HAP-1 (cell line): ENCODE results near the gene ARHGAP18.

Experiments used
- DNase-seq, 2 experiments: peaks; one replicate each; pipeline ENCODE4 v3.0.0-alpha.2; 2016 to 2020; ENCODE audit warnings: low spot score in 2 of 2
- H3K27me3 ChIP-seq: fragments of 250-450 bp; sonication (Bioruptor Pico); 2 replicates; pipeline ENCODE4 v1.5.1; 2020; ENCODE audit warnings: low read depth, mild to moderate bottlenecking, moderate library complexity
- H3K36me3 ChIP-seq: fragments of 250-450 bp; sonication (Bioruptor Pico); replicated peaks from 2 replicates; pipeline ENCODE4 v1.5.1; 2020; ENCODE audit warnings: mild to moderate bottlenecking
- H3K4me1 ChIP-seq: fragments of 250-450 bp; sonication (Bioruptor Pico); 2 replicates; pipeline ENCODE4 v1.5.1; 2020; ENCODE audit warnings: mild to moderate bottlenecking
- H3K4me3 ChIP-seq: fragments of 250-450 bp; sonication (Bioruptor Pico); 2 replicates; pipeline ENCODE4 v1.5.1; 2020; ENCODE audit warnings: mild to moderate bottlenecking, moderate library complexity
- H3K9me3 ChIP-seq: fragments of 250-450 bp; sonication (Bioruptor Pico); 2 replicates; pipeline ENCODE4 v1.5.1; 2020; ENCODE audit warnings: mild to moderate bottlenecking, moderate library complexity
- in situ Hi-C: fragments of 300-500 bp; cut with MboI; formaldehyde crosslinking; loops from 3 replicates; pipeline ENCODE4 v1.14.3; 2020; ENCODE audit warnings: low sequenced_read_pairs, inconsistent platforms, mixed read lengths

Gene ARHGAP18

GRCh38 chr6:129662406-129662766 is 47.6 kb downstream of the ARHGAP18 start:
- H3K36me3 ChIP-seq: no peaks in the 10 kb centered on the region
- in situ Hi-C loops: no loop called here

GRCh38 chr6:129661536-129662405 is 48.2 kb downstream of the ARHGAP18 start:
- in situ Hi-C loops: no loop called here
- peaks cover 44% of the 10 kb centered on the region for H3K4me1 ChIP-seq

More at GRCh38 chr6:129662406-129662766, 47.6 kb downstream of the ARHGAP18 start:
- no peak for DNase-seq
- no peaks in the 10 kb centered on the region for H3K9me3 ChIP-seq
- H3K27me3 ChIP-seq: no peaks in the 10 kb centered on the region
- H3K4me1 ChIP-seq: peaks cover 41% of the 10 kb centered on the region
- no peak overlapping the region for H3K4me3 ChIP-seq

DNA sequence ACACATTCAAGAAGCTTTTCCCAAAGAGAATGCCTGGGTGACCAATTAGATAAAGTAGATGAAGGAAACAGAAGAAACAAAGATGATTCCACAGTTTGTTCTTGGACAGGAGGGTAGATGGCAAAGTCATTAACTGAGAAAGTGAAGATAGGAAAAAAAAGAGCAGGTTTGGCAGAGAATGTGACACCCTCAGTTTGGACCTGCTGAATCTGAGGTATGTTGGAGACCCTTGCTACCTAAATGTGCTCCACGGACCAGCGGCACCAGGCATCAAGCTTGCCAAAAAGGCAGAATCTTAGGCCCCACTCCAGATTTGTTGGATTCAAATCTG is 49.7 kb downstream of the ARHGAP18 start:
- Histone ChIP-seq H3K4me3 (no peak overlapping the region), H3K27me3 (no peaks in the 10 kb centered on the region), H3K9me3 (no peaks in the 10 kb centered on the region), H3K4me1 (peaks cover 50% of the 10 kb centered on the region), H3K36me3 (no peaks in the 10 kb centered on the region)
- DNase-seq: no peak
- in situ Hi-C loops: no loop called here

More at GRCh38 chr6:129661536-129662405, 48.2 kb downstream of the ARHGAP18 start:
- Histone ChIP-seq H3K4me3 (no peak overlapping the region), H3K27me3 (no peaks in the 10 kb centered on the region), H3K9me3 (no peaks in the 10 kb centered on the region), H3K36me3 (no peaks in the 10 kb centered on the region)
- no peak for DNase-seq

DNA sequence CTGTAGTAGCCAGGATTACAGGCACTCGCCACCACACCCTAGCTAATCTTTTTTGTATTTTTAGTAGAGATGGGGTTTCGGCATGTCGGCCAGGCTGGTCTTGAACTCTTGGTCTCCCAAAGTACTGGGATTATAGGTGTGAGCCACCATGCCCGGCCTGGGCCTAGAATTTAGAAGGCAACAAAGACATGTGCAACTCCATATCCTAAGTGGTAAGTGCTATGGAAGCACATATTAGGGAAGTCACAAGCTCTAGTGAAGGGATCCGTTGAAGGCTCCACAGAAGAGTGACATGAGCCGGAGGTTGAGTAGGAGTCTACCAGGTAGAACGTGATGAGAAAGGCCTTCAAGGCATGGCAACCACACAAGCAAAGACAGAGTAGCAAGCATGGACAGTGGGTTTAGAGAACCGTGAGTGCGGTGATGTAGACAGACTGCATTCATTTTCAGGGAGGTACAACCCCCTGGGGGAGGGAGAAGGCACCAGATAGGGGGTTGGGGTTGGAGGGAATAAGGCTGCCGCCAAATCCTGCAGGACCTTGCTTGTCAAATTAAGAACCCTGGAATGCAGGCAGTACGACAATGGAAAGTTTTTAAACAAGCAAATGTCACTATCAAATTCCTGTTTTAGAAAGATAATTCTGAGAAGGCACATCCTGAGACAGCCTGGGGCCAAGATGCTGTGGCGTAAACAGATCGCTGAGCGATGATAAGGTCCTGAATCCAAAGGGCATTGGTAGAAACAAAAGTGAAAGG is 50.2 kb downstream of the ARHGAP18 start:
- in situ Hi-C loops: no loop called here
- H3K9me3 ChIP-seq: no peaks in the 10 kb centered on the region
- no peaks in the 10 kb centered on the region for H3K27me3 ChIP-seq
- DNase-seq: peak; percentile 39 to 46
- no peak overlapping the region for H3K4me3 ChIP-seq
- H3K36me3 ChIP-seq: no peaks in the 10 kb centered on the region
- H3K4me1 ChIP-seq: peaks cover 50% of the 10 kb centered on the region

DNA sequence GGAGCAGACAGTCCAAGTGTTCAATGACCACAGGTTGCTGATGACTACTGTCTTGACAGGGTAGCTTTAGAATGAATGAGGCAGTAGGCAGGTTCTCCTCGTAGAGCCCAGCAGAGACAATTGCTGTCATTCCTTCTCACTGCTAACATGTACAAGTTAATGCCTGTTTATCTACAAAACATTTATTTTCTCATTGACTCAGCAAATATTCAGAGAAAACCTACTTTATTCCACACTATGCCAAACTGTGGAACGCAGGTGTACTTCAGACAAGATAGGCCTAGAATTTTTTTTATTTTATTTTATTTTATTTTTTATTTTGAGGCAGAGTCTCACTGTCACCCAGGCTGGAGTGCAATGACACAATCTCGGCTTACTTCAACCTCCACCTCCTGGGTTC is 50.8 kb downstream of the ARHGAP18 start:
- no peaks in the 10 kb centered on the region for H3K9me3 ChIP-seq
- H3K27me3 ChIP-seq: no peaks in the 10 kb centered on the region
- in situ Hi-C loops: no loop called here
- H3K4me1 ChIP-seq: peaks cover 50% of the 10 kb centered on the region
- no peak overlapping the region for H3K4me3 ChIP-seq
- no peaks in the 10 kb centered on the region for H3K36me3 ChIP-seq
- no peak for DNase-seq

DNA sequence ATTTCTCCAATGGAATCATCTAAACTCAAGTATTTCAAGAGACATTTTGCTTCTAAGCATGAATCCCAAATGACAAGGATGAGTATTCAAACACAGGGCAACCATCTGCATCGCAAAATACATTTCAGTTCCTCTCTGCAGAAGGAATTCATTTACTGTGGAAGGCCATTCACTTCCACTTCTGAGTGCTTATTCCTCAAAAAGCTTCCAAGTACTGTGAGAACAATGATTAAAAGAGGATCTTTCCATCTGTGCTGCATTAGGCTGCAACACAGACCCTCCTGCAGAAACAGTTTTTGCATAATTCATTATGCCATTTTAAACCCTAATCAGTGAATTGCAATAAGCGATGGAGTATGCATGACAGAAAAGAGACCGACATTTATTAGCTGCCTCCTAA is 52.5 kb downstream of the ARHGAP18 start:
- DNase-seq: peak in 1 of 2 experiments; percentile 69
- Histone ChIP-seq H3K4me1 (peaks cover 44% of the 10 kb centered on the region), H3K27me3 (no peaks in the 10 kb centered on the region), H3K36me3 (no peaks in the 10 kb centered on the region), H3K9me3 (no peaks in the 10 kb centered on the region), H3K4me3 (no peak overlapping the region)
- in situ Hi-C loops: no loop called here

DNA sequence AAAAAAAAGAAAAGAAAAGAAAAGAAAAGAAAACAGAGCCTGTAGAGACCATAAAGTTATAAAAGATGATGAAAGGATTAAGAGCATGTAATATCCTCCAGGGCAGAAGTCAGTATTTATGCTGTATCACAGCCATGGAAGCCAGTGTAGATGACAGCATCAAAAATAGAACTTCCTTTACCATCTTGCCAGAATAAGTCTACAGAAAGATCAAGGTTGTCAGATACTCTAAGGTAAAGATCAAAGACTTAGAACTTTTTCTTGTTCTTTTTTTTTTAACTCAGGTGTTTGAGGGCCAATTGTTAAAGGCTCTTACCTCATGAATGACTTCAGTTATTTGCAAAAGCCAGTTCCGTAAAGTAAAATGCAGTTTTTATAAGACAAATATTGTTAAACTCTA is 54.6 kb downstream of the ARHGAP18 start:
- peaks cover 27% of the 10 kb centered on the region for H3K4me1 ChIP-seq
- no peaks in the 10 kb centered on the region for H3K36me3 ChIP-seq
- no peaks in the 10 kb centered on the region for H3K27me3 ChIP-seq
- in situ Hi-C loops: no loop called here
- H3K9me3 ChIP-seq: peaks cover 2% of the 10 kb centered on the region; the same call in 1 of the 2 replicates
- DNase-seq: no peak
- H3K4me3 ChIP-seq: no peak overlapping the region

GRCh38 chr6:129653746-129654145 is 56.2 kb downstream of the ARHGAP18 start:
- no peak for DNase-seq
- Histone ChIP-seq H3K4me3 (no peak overlapping the region), H3K27me3 (no peaks in the 10 kb centered on the region), H3K36me3 (no peaks in the 10 kb centered on the region), H3K4me1 (peaks cover 25% of the 10 kb centered on the region), H3K9me3 (peaks cover 2% of the 10 kb centered on the region; the same call in 1 of the 2 replicates)
- in situ Hi-C loops: no loop called here

GRCh38 chr6:129653229-129653628 is 56.7 kb downstream of the ARHGAP18 start:
- peaks cover 30% of the 10 kb centered on the region for H3K4me1 ChIP-seq
- no peaks in the 10 kb centered on the region for H3K36me3 ChIP-seq
- no peak for DNase-seq
- no peaks in the 10 kb centered on the region for H3K27me3 ChIP-seq
- H3K4me3 ChIP-seq: no peak overlapping the region
- H3K9me3 ChIP-seq: peaks cover 2% of the 10 kb centered on the region; the same call in 1 of the 2 replicates
- in situ Hi-C loops: no loop called here

GRCh38 chr6:129651291-129651691 is 58.7 kb downstream of the ARHGAP18 start:
- peaks cover 31% of the 10 kb centered on the region for H3K4me1 ChIP-seq
- no peaks in the 10 kb centered on the region for H3K27me3 ChIP-seq
- H3K36me3 ChIP-seq: no peaks in the 10 kb centered on the region
- no peak for DNase-seq
- H3K9me3 ChIP-seq: peaks cover 2% of the 10 kb centered on the region; the same call in 1 of the 2 replicates
- no peak overlapping the region for H3K4me3 ChIP-seq
- in situ Hi-C loops: no loop called here

DNA sequence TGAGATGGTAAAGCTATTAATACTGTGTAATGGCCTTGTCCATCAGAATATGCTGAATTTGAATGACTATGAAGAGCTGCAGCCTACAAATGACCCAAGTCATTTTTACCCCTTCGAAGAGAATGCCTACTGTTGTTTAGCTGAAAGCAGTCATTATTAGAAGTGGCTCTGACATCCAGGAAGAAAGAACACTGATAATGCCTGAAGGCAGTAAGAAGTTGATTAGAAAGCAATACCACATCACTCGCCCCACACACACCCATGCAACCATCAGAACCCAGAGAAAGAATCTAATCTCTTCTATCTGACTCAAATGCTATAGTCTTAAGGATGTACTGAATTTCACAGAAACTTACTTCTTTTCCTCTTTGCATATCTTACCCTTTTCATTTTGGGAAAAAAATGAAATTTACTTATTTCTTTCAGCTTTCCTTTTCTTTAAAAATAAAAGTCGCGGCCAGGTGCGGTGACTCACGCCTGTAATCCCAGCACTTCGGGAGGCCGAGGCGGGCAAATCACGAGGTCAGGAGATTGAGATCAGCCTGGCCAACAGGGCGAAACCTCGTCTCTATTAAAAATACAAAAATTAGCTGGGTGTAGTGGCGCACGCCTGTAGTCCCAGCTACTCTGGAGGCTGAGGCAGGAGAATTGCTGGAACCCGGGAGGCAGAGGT is 61.0 kb downstream of the ARHGAP18 start:
- peaks cover 47% of the 10 kb centered on the region for H3K4me1 ChIP-seq
- peak; percentile 36 to 78 for DNase-seq
- in situ Hi-C loops: no loop called here
- peaks cover 2% of the 10 kb centered on the region; the same call in 1 of the 2 replicates for H3K9me3 ChIP-seq
- H3K4me3 ChIP-seq: no peak overlapping the region
- no peaks in the 10 kb centered on the region for H3K36me3 ChIP-seq
- H3K27me3 ChIP-seq: no peaks in the 10 kb centered on the region

GRCh38 chr6:129647044-129647443 is 62.9 kb downstream of the ARHGAP18 start:
- Histone ChIP-seq H3K27me3 (no peaks in the 10 kb centered on the region), H3K4me3 (no peak overlapping the region), H3K9me3 (peaks cover 2% of the 10 kb centered on the region; the same call in 1 of the 2 replicates)

GRCh38 chr6:129646642-129647041 is 63.3 kb downstream of the ARHGAP18 start:
- in situ Hi-C loops: no loop called here
- H3K4me1 ChIP-seq: peaks cover 57% of the 10 kb centered on the region

More at GRCh38 chr6:129647044-129647443, 62.9 kb downstream of the ARHGAP18 start:
- in situ Hi-C loops: no loop called here
- no peaks in the 10 kb centered on the region for H3K36me3 ChIP-seq
- DNase-seq: no peak
- peaks cover 57% of the 10 kb centered on the region for H3K4me1 ChIP-seq

More at GRCh38 chr6:129646642-129647041, 63.3 kb downstream of the ARHGAP18 start:
- Histone ChIP-seq H3K9me3 (peaks cover 2% of the 10 kb centered on the region; the same call in 1 of the 2 replicates), H3K36me3 (no peaks in the 10 kb centered on the region), H3K4me3 (no peak overlapping the region), H3K27me3 (no peaks in the 10 kb centered on the region)
- DNase-seq: no peak
